ENCODE data around the gene ZNF423. TPM values are rescaled to one million over a fixed set of nuclear protein-coding genes. Genes with fewer than 3 reads are reported as not detected.

ZNF423 gene
- total and polyA plus RNA-seq, 2 of the 13 experiments (the other 11 are each of a cell fraction or from before 2014, with no cell fraction given) = 0.07 to 0.31 TPM

DNA sequence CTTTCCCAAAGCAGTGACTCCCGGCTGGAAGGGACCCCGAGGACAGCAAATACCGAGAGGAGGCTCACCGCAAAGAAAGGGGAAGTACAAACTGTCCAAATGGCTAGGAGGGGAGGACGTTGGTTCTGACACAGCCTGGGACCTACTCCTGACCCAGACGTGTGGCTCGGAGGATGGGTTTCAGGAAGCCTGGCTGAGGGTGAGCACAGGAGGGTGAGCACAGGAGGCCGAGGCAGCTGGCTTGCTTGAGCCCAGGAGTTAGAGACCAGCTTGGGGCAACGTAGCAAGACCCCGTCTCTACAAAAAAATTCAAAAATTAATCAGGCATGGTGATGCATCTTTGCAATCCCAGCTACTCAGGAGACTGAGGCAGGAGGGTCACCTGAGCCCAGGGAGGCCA lies 399.1 kb downstream of the ZNF423 start:
- H3K9me3 ChIP-seq (ENCODE audit: low read length) = no peaks in the 10 kb centered on the region
- 31% methylated on average over 10 of the region's 10 CpGs for WGBS (ENCODE audit: low lambda C conversion rate)
- H3K4me2 ChIP-seq (ENCODE audit: low read depth, low read length) = no peak overlapping the region
- H3K79me2 ChIP-seq (ENCODE audit: insufficient read depth, low read length) = no peaks in the 10 kb centered on the region
- ATAC-seq (no peak), DNase-seq (ENCODE audit: low spot score) (no peak), FAIRE-seq (no peak)
- TF ChIP-seq ZFP36L1 (CRISPR knock-in tag; IDR thresholded peaks at IDR 0.05) = no peak
- no peak for TF ChIP-seq HMGA1 (CRISPR knock-in tag; conservative IDR thresholded peaks at IDR 0.05)
- no peak for TF ChIP-seq ZNF484 (CRISPR knock-in tag; IDR thresholded peaks at IDR 0.05; ENCODE audit: borderline replicate concordance, low read depth)
- TF ChIP-seq, protein P1, sequence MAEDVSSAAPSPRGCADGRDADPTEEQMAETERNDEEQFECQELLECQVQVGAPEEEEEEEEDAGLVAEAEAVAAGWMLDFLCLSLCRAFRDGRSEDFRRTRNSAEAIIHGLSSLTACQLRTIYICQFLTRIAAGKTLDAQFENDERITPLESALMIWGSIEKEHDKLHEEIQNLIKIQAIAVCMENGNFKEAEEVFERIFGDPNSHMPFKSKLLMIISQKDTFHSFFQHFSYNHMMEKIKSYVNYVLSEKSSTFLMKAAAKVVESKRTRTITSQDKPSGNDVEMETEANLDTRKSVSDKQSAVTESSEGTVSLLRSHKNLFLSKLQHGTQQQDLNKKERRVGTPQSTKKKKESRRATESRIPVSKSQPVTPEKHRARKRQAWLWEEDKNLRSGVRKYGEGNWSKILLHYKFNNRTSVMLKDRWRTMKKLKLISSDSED (CRISPR knock-in tag; IDR thresholded peaks at IDR 0.05) = no peak
- no peak for TF ChIP-seq ZMAT3 (CRISPR knock-in tag; conservative IDR thresholded peaks at IDR 0.05)
- no peak for TF ChIP-seq ATM (IDR thresholded peaks at IDR 0.05; ENCODE audit: borderline replicate concordance)
- no peaks in the 10 kb centered on the region for H3K36me3 ChIP-seq (replicated peaks in 1 of 2; ENCODE audit: control insufficient read depth in 1 of 2, insufficient read depth in 2 of 2, low read length in 2 of 2)
- ChIA-PET POLR2A (no interaction called here), CTCF (ENCODE audit: low intra/inter-chr PET ratio, low total read pairs) (no interaction called here)
- intact Hi-C loops (cut with micrococcal nuclease; ENCODE audit: unreplicated experiment) = no loop called here
- no peaks in the 10 kb centered on the region for H3K4me1 ChIP-seq (ENCODE audit: insufficient read depth, low read length)
- in situ Hi-C loops (cut with HindIII; ENCODE audit: extremely low pct_ligation_motif_present, low pct_unique_long_range_greater_than_20kb) = no loop called here
- H3K27ac ChIP-seq (ENCODE audit: extremely low read length, insufficient read depth, low read length) = no peak overlapping the region
- no TSS peak for BruUV-seq (replicated peaks)
- no peaks in the 10 kb centered on the region for H4K20me1 ChIP-seq (ENCODE audit: insufficient read depth, low read length)
- no peak overlapping the region for H2AFZ ChIP-seq (ENCODE audit: low read length)
- H3K9ac ChIP-seq (ENCODE audit: insufficient read depth, low read depth, low read length) = no peak overlapping the region
- no peak overlapping the region for H3K4me3 ChIP-seq (replicated peaks in 1 of 3; ENCODE audit: insufficient read depth in 1 of 3, low read depth in 2 of 3, low read length in 3 of 3)
- peaks cover 2 to 6% of the 10 kb centered on the region in 2 experiments; a peak in 2 of 5 replicates for H3K27me3 ChIP-seq (ENCODE audit: control insufficient read depth in 1 of 2, insufficient read depth in 2 of 2, low read length in 2 of 2)

DNA sequence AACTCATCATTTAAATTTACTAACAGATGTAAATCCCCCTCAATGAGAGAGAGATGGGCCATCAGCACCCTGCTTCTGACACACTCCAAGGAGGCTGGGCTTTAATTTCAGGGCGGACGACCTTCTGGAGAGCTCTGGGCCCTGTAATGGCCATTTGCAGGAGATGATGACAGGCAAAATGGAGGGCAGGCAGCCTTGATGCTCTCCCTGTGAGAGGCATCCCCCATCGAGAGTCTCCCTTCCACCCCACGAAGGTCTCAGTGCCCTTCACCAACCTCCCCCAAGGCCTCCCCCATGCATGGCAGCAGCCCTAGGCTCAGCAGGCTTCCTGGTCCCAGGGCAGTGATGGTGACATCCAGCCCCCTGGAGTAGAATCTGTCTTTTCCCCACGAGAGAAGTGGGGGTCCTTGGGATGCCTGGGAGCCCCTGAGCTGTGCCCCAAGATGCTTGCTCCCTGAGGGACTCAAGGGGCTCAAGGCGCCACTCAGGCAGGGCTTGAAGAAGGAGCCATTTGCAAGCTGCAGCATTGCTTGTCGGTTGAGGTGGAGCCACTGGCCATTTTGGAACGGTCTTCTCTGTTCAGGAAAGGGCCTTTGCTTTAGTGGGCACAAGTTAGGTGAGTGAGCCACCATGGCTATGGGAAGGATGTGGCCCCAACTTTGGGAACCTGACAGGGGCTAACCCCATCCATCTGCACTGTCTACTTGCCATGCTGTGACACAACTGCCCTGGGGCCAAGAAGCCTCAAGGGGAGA lies 399.7 kb downstream of the ZNF423 start:
- CTCF ChIA-PET (ENCODE audit: low intra/inter-chr PET ratio, low total read pairs) = no interaction called here
- H3K27ac ChIP-seq (ENCODE audit: extremely low read length, insufficient read depth, low read length) = no peak overlapping the region
- H3K4me2 ChIP-seq (ENCODE audit: low read depth, low read length) = no peak overlapping the region
- H3K4me3 ChIP-seq (replicated peaks in 1 of 3; ENCODE audit: insufficient read depth in 1 of 3, low read depth in 2 of 3, low read length in 3 of 3) = no peak overlapping the region
- POLR2A ChIA-PET = no interaction called here
- ATAC-seq (no peak), DNase-seq (ENCODE audit: low spot score) (no peak), FAIRE-seq (no peak)
- no peaks in the 10 kb centered on the region for H3K9me3 ChIP-seq (ENCODE audit: low read length)
- no peaks in the 10 kb centered on the region for H4K20me1 ChIP-seq (ENCODE audit: insufficient read depth, low read length)
- H3K4me1 ChIP-seq (ENCODE audit: insufficient read depth, low read length) = no peaks in the 10 kb centered on the region
- TF ChIP-seq RFX5 (IDR thresholded peaks at IDR 0.05; ENCODE audit: low read depth, low read length) = no peak
- no peak for TF ChIP-seq FOXA1 (IDR thresholded peaks at IDR 0.05)
- TF ChIP-seq FOXA1 (CRISPR knock-in tag; IDR thresholded peaks at IDR 0.05) = no peak
- TF ChIP-seq XRCC5 (optimal IDR thresholded peaks at IDR 0.05; ENCODE audit: low read length) = no peak
- no peak for TF ChIP-seq ZSCAN30 (CRISPR knock-in tag; IDR thresholded peaks at IDR 0.05)
- BruUV-seq (replicated peaks) = no TSS peak
- 32% methylated on average over 7 of the region's 8 CpGs for WGBS (ENCODE audit: low lambda C conversion rate)
- in situ Hi-C loops (cut with HindIII; ENCODE audit: extremely low pct_ligation_motif_present, low pct_unique_long_range_greater_than_20kb) = no loop called here
- H3K36me3 ChIP-seq (replicated peaks in 1 of 2; ENCODE audit: control insufficient read depth in 1 of 2, insufficient read depth in 2 of 2, low read length in 2 of 2) = no peaks in the 10 kb centered on the region
- no peak overlapping the region for H2AFZ ChIP-seq (ENCODE audit: low read length)
- intact Hi-C loops (cut with micrococcal nuclease; ENCODE audit: unreplicated experiment) = no loop called here
- no peaks in the 10 kb centered on the region for H3K79me2 ChIP-seq (ENCODE audit: insufficient read depth, low read length)
- H3K9ac ChIP-seq (ENCODE audit: insufficient read depth, low read depth, low read length) = no peak overlapping the region
- H3K27me3 ChIP-seq (ENCODE audit: control insufficient read depth in 1 of 2, insufficient read depth in 2 of 2, low read length in 2 of 2) = peaks cover 2 to 3% of the 10 kb centered on the region in 2 experiments; a peak in 2 of 5 replicates

Data from HepG2 (cell line).